IPS-18a (cell line): Measurements from ENCODE around the gene LMO1.

ENCODE experiments used
- H3K27ac ChIP-seq: one replicate; pipeline ENCODE4 v1.5.1; 2013; ENCODE audit warnings: low read length
- H3K27me3 ChIP-seq: one replicate; pipeline ENCODE4 v1.6.1; 2013; ENCODE audit warnings: mild to moderate bottlenecking, low read length; ENCODE audit not compliant: control insufficient read depth, insufficient read depth
- H3K36me3 ChIP-seq: one replicate; pipeline ENCODE4 v1.6.1; 2013; ENCODE audit warnings: low read depth, low read length; ENCODE audit not compliant: control insufficient read depth
- H3K4me1 ChIP-seq: one replicate; pipeline ENCODE4 v1.6.1; 2013; ENCODE audit warnings: low read depth, low read length; ENCODE audit not compliant: control insufficient read depth
- H3K4me3 ChIP-seq: one replicate; pipeline ENCODE4 v1.5.1; 2013; ENCODE audit warnings: low read length
- H3K9ac ChIP-seq: one replicate; pipeline ENCODE4 v1.6.1; 2013; ENCODE audit warnings: mild to moderate bottlenecking, low read length, moderate library complexity
- H3K9me3 ChIP-seq: one replicate; pipeline ENCODE4 v1.6.1; 2013; ENCODE audit warnings: low read depth, low read length; ENCODE audit not compliant: control insufficient read depth

LMO1 gene

GRCh38 chr11:8260202-8260966, 3.3 kb downstream of the LMO1 start:
- Histone ChIP-seq H3K9ac (no peak overlapping the region), H3K36me3 (no peaks in the 10 kb centered on the region), H3K27ac (no peak overlapping the region), H3K4me1 (peaks cover 7% of the 10 kb centered on the region), H3K27me3 (peaks cover 50% of the 10 kb centered on the region), H3K4me3 (no peak overlapping the region), H3K9me3 (no peaks in the 10 kb centered on the region)

- Histone ChIP-seq H3K9me3 (no peaks in the 10 kb centered on the region), H3K4me1 (peaks cover 7% of the 10 kb centered on the region), H3K9ac (no peak overlapping the region), H3K36me3 (no peaks in the 10 kb centered on the region), H3K27ac (no peak overlapping the region), H3K4me3 (no peak overlapping the region), H3K27me3 (peaks cover 41% of the 10 kb centered on the region)
Observed at GRCh38 chr11:8259306-8259959, 4.2 kb downstream of the LMO1 start.

GRCh38 chr11:8258784-8259183, 4.9 kb downstream of the LMO1 start:
- Histone ChIP-seq H3K4me1 (peaks cover 7% of the 10 kb centered on the region), H3K27me3 (peaks cover 34% of the 10 kb centered on the region), H3K9ac (no peak overlapping the region)

GRCh38 chr11:8258289-8258688, 5.4 kb downstream of the LMO1 start:
- peaks cover 2% of the 10 kb centered on the region for H3K4me1 ChIP-seq
- H3K9ac ChIP-seq: no peak overlapping the region
- H3K27me3 ChIP-seq: peaks cover 29% of the 10 kb centered on the region
- no peaks in the 10 kb centered on the region for H3K9me3 ChIP-seq
- H3K36me3 ChIP-seq: no peaks in the 10 kb centered on the region
- H3K27ac ChIP-seq: no peak overlapping the region
- H3K4me3 ChIP-seq: no peak overlapping the region

More at GRCh38 chr11:8258784-8259183, 4.9 kb downstream of the LMO1 start:
- Histone ChIP-seq H3K9me3 (no peaks in the 10 kb centered on the region), H3K36me3 (no peaks in the 10 kb centered on the region), H3K27ac (no peak overlapping the region), H3K4me3 (no peak overlapping the region)

- Histone ChIP-seq H3K36me3 (no peaks in the 10 kb centered on the region), H3K9ac (no peak overlapping the region), H3K27me3 (peaks cover 20% of the 10 kb centered on the region), H3K4me1 (peaks cover under 1% of the 10 kb centered on the region), H3K4me3 (no peak overlapping the region), H3K9me3 (no peaks in the 10 kb centered on the region), H3K27ac (no peak overlapping the region)
Observed at GRCh38 chr11:8257003-8257664, 6.5 kb downstream of the LMO1 start.

GRCh38 chr11:8256271-8257002, 7.2 kb downstream of the LMO1 start:
- Histone ChIP-seq H3K27ac (no peak overlapping the region), H3K4me1 (no peaks in the 10 kb centered on the region), H3K9ac (no peak overlapping the region), H3K9me3 (no peaks in the 10 kb centered on the region), H3K4me3 (no peak overlapping the region), H3K27me3 (peaks cover 13% of the 10 kb centered on the region), H3K36me3 (no peaks in the 10 kb centered on the region)

- Histone ChIP-seq H3K27ac (no peak overlapping the region), H3K4me3 (no peak overlapping the region), H3K36me3 (no peaks in the 10 kb centered on the region), H3K9me3 (no peaks in the 10 kb centered on the region), H3K4me1 (no peaks in the 10 kb centered on the region), H3K27me3 (no peaks in the 10 kb centered on the region), H3K9ac (no peak overlapping the region)
Observed at GRCh38 chr11:8253566-8253965, 10.1 kb downstream of the LMO1 start.

- no peak overlapping the region for H3K27ac ChIP-seq
- no peak overlapping the region for H3K4me3 ChIP-seq
- no peaks in the 10 kb centered on the region for H3K27me3 ChIP-seq
- no peaks in the 10 kb centered on the region for H3K9me3 ChIP-seq
- H3K4me1 ChIP-seq: no peaks in the 10 kb centered on the region
- H3K9ac ChIP-seq: no peak overlapping the region
- no peaks in the 10 kb centered on the region for H3K36me3 ChIP-seq
Observed at GRCh38 chr11:8252946-8253345, 10.7 kb downstream of the LMO1 start.

GRCh38 chr11:8252388-8252787, 11.3 kb downstream of the LMO1 start:
- no peaks in the 10 kb centered on the region for H3K9me3 ChIP-seq
- H3K36me3 ChIP-seq: no peaks in the 10 kb centered on the region
- H3K27me3 ChIP-seq: no peaks in the 10 kb centered on the region
- H3K9ac ChIP-seq: no peak overlapping the region
- H3K4me3 ChIP-seq: no peak overlapping the region
- H3K27ac ChIP-seq: no peak overlapping the region
- no peaks in the 10 kb centered on the region for H3K4me1 ChIP-seq

- Histone ChIP-seq H3K36me3 (no peaks in the 10 kb centered on the region), H3K4me1 (no peaks in the 10 kb centered on the region), H3K9me3 (no peaks in the 10 kb centered on the region), H3K27ac (no peak overlapping the region), H3K4me3 (no peak overlapping the region), H3K27me3 (no peaks in the 10 kb centered on the region), H3K9ac (no peak overlapping the region)
Observed at GRCh38 chr11:8251616-8252295, 11.9 kb downstream of the LMO1 start.
